ENCODE results near the gene TMEM9B. TPM values are rescaled to one million over a fixed set of nuclear protein-coding genes. Genes with fewer than 3 reads are reported as not detected.
"Not testable (repeated sequence)": the region's sequence is repeated elsewhere in the genome, so short reads cannot be mapped to it uniquely, and the experiment has no call there.

Gene TMEM9B
- total and polyA plus RNA-seq, 2 experiments from 2014 or later, result 10.4 to 12.9 TPM

DNA sequence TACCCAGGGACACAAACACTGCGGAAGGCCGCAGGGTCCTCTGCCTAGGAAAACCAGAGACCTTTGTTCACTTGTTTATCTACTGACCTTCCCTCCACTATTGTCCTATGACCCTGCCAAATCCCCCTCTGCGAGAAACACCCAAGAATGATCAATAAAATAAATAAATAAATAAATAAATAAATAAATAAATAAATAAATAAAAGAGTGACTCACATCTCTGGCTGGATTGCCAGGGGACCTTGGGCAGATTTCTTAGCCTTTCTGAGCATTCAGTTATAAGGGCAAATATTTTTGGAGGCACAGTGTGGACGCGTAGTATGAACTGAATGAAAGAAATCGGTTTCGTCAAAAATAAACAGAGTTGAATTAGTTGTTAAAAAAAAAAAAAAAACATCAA is 15.1 kb upstream of the TMEM9B start:
- H2AFZ ChIP-seq; H3K36me3 ChIP-seq (ENCODE audit: insufficient read depth); H3K36me3 Mint-ChIP-seq (ENCODE audit: low read depth); H3K79me2 ChIP-seq (replicated peaks; ENCODE audit: insufficient read depth); H4K20me1 ChIP-seq (replicated peaks; ENCODE audit: insufficient read depth); H3K4me3 ChIP-seq; H3K9me3 Mint-ChIP-seq; H3K27me3 ChIP-seq (ENCODE audit: insufficient read depth); H3K4me1 ChIP-seq (ENCODE audit: insufficient read depth); H3F3A ChIP-seq (replicated peaks; ENCODE audit: low read depth); H3K4me2 ChIP-seq; H3K4me1 Mint-ChIP-seq; H3K27ac ChIP-seq (ENCODE audit: low read depth); DNase-seq (ENCODE audit: low spot score); H3K9me2 ChIP-seq (ENCODE audit: insufficient read depth); H3K27me3 Mint-ChIP-seq (ENCODE audit: insufficient read depth, low read depth, poor library complexity); ATAC-seq; H3K27ac Mint-ChIP-seq; H3K4me3 Mint-ChIP-seq: not testable (repeated sequence)

DNA sequence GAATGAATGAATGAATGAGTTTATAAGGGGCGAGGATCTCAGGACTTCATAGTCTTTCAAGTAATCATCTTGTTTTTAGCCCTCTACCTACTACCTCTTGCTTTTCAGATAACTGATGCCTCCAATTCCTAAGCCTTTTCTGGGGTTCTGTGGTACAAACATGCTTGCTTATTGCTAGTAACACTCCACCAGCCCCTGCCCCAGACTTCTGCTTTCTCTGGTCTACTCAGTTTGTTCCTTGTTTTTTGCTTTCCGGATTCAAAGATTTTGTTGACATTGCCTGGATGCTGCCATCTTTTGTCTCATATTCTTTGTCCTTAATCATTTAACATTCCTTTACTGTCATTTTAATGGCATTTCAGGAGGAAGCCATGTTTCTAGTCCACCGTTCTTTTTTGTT is 8.9 kb upstream of the TMEM9B start:
- Histone ChIP-seq H3K27me3 (ENCODE audit: insufficient read depth) (no peaks in the 10 kb centered on the region), H3K9me2 (ENCODE audit: insufficient read depth) (no peaks in the 10 kb centered on the region), H3K4me3 (no peak overlapping the region), H3K4me1 (ENCODE audit: insufficient read depth) (no peaks in the 10 kb centered on the region), H4K20me1 (replicated peaks; ENCODE audit: insufficient read depth) (no peaks in the 10 kb centered on the region), H2AFZ (no peak overlapping the region), H3F3A (replicated peaks; ENCODE audit: low read depth) (no peaks in the 10 kb centered on the region), H3K4me2 (no peak overlapping the region), H3K79me2 (replicated peaks; ENCODE audit: insufficient read depth) (no peaks in the 10 kb centered on the region), H3K27ac (ENCODE audit: low read depth) (no peak overlapping the region), H3K36me3 (ENCODE audit: insufficient read depth) (no peaks in the 10 kb centered on the region)
- H3K27me3 Mint-ChIP-seq (ENCODE audit: insufficient read depth, low read depth, poor library complexity), result no peaks in the 10 kb centered on the region
- DNase-seq (ENCODE audit: low spot score) (no peak), ATAC-seq (no peak)
- H3K4me1 Mint-ChIP-seq, result peaks cover 3% of the 10 kb centered on the region; the same call in 2 of the 3 replicates
- peaks cover 7% of the 10 kb centered on the region; the same call in 2 of the 3 replicates for H3K36me3 Mint-ChIP-seq (ENCODE audit: low read depth)
- no peak overlapping the region for H3K27ac Mint-ChIP-seq
- TF ChIP-seq ZNF114 (CRISPR knock-in tag; IDR thresholded peaks at IDR 0.05) (no peak), EZH2phosphoT487 (IDR thresholded peaks at IDR 0.05; ENCODE audit: unreplicated experiment) (no peak), EZH2 (IDR thresholded peaks at IDR 0.05; ENCODE audit: low read depth, unreplicated experiment) (no peak), ZNF331 (CRISPR knock-in tag; IDR thresholded peaks at IDR 0.05; ENCODE audit: low read depth) (no peak), JUNB (IDR thresholded peaks at IDR 0.05; ENCODE audit: unreplicated experiment) (no peak), NANOG (IDR thresholded peaks at IDR 0.05; ENCODE audit: borderline replicate concordance) (no peak), STAT1 (IDR thresholded peaks at IDR 0.05; ENCODE audit: unreplicated experiment) (no peak), CREB1 (CRISPR knock-in tag; IDR thresholded peaks at IDR 0.05; ENCODE audit: low read depth) (no peak), POLR2AphosphoS5 (IDR thresholded peaks at IDR 0.05; ENCODE audit: low read depth) (no peak)
- TF ChIP-seq, protein P1, sequence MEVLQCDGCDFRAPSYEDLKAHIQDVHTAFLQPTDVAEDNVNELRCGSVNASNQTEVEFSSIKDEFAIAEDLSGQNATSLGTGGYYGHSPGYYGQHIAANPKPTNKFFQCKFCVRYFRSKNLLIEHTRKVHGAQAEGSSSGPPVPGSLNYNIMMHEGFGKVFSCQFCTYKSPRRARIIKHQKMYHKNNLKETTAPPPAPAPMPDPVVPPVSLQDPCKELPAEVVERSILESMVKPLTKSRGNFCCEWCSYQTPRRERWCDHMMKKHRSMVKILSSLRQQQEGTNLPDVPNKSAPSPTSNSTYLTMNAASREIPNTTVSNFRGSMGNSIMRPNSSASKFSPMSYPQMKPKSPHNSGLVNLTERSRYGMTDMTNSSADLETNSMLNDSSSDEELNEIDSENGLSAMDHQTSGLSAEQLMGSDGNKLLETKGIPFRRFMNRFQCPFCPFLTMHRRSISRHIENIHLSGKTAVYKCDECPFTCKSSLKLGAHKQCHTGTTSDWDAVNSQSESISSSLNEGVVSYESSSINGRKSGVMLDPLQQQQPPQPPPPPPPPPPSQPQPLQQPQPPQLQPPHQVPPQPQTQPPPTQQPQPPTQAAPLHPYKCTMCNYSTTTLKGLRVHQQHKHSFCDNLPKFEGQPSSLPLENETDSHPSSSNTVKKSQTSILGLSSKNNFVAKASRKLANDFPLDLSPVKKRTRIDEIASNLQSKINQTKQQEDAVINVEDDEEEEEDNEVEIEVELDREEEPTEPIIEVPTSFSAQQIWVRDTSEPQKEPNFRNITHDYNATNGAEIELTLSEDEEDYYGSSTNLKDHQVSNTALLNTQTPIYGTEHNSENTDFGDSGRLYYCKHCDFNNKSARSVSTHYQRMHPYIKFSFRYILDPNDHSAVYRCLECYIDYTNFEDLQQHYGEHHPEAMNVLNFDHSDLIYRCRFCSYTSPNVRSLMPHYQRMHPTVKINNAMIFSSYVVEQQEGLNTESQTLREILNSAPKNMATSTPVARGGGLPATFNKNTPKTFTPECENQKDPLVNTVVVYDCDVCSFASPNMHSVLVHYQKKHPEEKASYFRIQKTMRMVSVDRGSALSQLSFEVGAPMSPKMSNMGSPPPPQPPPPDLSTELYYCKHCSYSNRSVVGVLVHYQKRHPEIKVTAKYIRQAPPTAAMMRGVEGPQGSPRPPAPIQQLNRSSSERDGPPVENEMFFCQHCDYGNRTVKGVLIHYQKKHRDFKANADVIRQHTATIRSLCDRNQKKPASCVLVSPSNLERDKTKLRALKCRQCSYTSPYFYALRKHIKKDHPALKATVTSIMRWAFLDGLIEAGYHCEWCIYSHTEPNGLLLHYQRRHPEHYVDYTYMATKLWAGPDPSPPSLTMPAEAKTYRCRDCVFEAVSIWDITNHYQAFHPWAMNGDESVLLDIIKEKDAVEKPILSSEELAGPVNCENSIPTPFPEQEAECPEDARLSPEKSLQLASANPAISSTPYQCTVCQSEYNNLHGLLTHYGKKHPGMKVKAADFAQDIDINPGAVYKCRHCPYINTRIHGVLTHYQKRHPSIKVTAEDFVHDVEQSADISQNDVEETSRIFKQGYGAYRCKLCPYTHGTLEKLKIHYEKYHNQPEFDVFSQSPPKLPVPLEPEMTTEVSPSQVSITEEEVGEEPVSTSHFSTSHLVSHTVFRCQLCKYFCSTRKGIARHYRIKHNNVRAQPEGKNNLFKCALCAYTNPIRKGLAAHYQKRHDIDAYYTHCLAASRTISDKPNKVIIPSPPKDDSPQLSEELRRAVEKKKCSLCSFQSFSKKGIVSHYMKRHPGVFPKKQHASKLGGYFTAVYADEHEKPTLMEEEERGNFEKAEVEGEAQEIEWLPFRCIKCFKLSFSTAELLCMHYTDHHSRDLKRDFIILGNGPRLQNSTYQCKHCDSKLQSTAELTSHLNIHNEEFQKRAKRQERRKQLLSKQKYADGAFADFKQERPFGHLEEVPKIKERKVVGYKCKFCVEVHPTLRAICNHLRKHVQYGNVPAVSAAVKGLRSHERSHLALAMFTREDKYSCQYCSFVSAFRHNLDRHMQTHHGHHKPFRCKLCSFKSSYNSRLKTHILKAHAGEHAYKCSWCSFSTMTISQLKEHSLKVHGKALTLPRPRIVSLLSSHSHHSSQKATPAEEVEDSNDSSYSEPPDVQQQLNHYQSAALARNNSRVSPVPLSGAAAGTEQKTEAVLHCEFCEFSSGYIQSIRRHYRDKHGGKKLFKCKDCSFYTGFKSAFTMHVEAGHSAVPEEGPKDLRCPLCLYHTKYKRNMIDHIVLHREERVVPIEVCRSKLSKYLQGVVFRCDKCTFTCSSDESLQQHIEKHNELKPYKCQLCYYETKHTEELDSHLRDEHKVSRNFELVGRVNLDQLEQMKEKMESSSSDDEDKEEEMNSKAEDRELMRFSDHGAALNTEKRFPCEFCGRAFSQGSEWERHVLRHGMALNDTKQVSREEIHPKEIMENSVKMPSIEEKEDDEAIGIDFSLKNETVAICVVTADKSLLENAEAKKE (CRISPR knock-in tag; IDR thresholded peaks at IDR 0.05), result no peak
- TF ChIP-seq, protein P2, sequence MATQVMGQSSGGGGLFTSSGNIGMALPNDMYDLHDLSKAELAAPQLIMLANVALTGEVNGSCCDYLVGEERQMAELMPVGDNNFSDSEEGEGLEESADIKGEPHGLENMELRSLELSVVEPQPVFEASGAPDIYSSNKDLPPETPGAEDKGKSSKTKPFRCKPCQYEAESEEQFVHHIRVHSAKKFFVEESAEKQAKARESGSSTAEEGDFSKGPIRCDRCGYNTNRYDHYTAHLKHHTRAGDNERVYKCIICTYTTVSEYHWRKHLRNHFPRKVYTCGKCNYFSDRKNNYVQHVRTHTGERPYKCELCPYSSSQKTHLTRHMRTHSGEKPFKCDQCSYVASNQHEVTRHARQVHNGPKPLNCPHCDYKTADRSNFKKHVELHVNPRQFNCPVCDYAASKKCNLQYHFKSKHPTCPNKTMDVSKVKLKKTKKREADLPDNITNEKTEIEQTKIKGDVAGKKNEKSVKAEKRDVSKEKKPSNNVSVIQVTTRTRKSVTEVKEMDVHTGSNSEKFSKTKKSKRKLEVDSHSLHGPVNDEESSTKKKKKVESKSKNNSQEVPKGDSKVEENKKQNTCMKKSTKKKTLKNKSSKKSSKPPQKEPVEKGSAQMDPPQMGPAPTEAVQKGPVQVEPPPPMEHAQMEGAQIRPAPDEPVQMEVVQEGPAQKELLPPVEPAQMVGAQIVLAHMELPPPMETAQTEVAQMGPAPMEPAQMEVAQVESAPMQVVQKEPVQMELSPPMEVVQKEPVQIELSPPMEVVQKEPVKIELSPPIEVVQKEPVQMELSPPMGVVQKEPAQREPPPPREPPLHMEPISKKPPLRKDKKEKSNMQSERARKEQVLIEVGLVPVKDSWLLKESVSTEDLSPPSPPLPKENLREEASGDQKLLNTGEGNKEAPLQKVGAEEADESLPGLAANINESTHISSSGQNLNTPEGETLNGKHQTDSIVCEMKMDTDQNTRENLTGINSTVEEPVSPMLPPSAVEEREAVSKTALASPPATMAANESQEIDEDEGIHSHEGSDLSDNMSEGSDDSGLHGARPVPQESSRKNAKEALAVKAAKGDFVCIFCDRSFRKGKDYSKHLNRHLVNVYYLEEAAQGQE (IDR thresholded peaks at IDR 0.05; ENCODE audit: unreplicated experiment), result no peak
- no peak overlapping the region for H3K4me3 Mint-ChIP-seq
- peaks cover 10% of the 10 kb centered on the region for H3K9me3 Mint-ChIP-seq

All from GM23338 (cell line).